Panc1 (cell line): Measurements from ENCODE around the gene BASP1.

Source experiments
- POLR2AphosphoS5 ChIP-seq: IDR thresholded peaks from 2 replicates; pipeline ENCODE4 v1.6.1; 2012; ENCODE audit warnings: mild to moderate bottlenecking, low read depth, low read length, moderate library complexity
- TF ChIP-seq, protein P1 (sequence below): fragments of 450-650 bp; IDR thresholded peaks from 2 replicates; pipeline ENCODE4 v1.5.1; 2017; ENCODE audit warnings: mild to moderate bottlenecking
- TF ChIP-seq, protein P2 (sequence below), 2 experiments: IDR thresholded peaks; 2 replicates each; pipeline ENCODE4 v1.6.1; 2011 to 2012; ENCODE audit warnings: low read depth in 2 of 2, control low read depth in 1 of 2, low read length in 1 of 2, mild to moderate bottlenecking in 1 of 2, moderate library complexity in 1 of 2; ENCODE audit not compliant: insufficient read depth in 1 of 2

DNA sequence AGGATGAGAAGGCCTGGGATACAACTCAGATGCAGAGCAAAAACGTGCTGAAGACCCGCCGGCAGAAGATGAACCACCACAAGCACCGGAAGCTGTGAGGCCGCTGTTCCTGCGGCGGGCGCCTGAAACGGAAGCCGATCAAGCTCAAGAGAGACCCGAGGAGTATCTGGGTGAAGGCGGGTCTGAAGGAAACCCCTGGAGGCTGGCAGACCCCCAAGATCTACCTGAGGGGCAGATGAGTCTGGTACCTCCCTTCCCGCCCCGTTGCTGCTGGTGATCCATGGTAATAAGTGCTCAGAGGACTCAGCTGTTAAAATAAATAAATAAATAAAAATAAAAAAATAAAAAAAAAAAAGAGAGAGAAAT lies 89.3 kb downstream of the BASP1 start:
- TF ChIP-seq, protein P1, sequence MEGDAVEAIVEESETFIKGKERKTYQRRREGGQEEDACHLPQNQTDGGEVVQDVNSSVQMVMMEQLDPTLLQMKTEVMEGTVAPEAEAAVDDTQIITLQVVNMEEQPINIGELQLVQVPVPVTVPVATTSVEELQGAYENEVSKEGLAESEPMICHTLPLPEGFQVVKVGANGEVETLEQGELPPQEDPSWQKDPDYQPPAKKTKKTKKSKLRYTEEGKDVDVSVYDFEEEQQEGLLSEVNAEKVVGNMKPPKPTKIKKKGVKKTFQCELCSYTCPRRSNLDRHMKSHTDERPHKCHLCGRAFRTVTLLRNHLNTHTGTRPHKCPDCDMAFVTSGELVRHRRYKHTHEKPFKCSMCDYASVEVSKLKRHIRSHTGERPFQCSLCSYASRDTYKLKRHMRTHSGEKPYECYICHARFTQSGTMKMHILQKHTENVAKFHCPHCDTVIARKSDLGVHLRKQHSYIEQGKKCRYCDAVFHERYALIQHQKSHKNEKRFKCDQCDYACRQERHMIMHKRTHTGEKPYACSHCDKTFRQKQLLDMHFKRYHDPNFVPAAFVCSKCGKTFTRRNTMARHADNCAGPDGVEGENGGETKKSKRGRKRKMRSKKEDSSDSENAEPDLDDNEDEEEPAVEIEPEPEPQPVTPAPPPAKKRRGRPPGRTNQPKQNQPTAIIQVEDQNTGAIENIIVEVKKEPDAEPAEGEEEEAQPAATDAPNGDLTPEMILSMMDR: no peak
- no peak for TF ChIP-seq POLR2AphosphoS5
- TF ChIP-seq, protein P2, sequence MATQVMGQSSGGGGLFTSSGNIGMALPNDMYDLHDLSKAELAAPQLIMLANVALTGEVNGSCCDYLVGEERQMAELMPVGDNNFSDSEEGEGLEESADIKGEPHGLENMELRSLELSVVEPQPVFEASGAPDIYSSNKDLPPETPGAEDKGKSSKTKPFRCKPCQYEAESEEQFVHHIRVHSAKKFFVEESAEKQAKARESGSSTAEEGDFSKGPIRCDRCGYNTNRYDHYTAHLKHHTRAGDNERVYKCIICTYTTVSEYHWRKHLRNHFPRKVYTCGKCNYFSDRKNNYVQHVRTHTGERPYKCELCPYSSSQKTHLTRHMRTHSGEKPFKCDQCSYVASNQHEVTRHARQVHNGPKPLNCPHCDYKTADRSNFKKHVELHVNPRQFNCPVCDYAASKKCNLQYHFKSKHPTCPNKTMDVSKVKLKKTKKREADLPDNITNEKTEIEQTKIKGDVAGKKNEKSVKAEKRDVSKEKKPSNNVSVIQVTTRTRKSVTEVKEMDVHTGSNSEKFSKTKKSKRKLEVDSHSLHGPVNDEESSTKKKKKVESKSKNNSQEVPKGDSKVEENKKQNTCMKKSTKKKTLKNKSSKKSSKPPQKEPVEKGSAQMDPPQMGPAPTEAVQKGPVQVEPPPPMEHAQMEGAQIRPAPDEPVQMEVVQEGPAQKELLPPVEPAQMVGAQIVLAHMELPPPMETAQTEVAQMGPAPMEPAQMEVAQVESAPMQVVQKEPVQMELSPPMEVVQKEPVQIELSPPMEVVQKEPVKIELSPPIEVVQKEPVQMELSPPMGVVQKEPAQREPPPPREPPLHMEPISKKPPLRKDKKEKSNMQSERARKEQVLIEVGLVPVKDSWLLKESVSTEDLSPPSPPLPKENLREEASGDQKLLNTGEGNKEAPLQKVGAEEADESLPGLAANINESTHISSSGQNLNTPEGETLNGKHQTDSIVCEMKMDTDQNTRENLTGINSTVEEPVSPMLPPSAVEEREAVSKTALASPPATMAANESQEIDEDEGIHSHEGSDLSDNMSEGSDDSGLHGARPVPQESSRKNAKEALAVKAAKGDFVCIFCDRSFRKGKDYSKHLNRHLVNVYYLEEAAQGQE (IDR thresholded peaks at IDR 0.05; ENCODE audit: insufficient read depth in 1 of 2, low read depth in 2 of 2, low read length in 1 of 2): no peak
